GM15510 (cell line): ENCODE results near the gene CTRB2.

ENCODE experiments used
- POLR2A ChIP-seq: IDR thresholded peaks from 3 replicates; pipeline ENCODE4 v1.6.1; 2011; ENCODE audit warnings: borderline replicate concordance; ENCODE audit not compliant: insufficient read length; ENCODE audit errors: extremely low read depth

The CTRB2 gene

DNA sequence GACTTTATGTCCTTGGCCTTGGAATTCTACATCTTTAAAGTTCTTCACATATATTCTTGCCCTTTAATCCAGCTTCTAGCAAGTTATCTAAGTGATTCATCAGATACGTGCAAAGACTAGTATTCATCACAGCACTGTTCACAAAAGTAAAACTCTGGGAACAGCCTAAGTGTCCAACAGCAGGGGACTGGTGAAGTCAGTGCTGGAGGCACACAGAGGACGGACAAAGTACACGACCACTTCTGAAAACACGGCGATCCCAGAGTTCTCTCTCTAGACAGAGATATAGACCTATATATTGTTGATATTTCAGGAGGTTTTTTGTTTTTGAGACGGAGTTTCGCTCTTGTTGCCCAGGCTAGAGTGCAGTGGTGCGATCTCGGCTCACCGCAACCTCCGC is 24.6 kb upstream of the CTRB2 start:
- no peak for TF ChIP-seq POLR2A

DNA sequence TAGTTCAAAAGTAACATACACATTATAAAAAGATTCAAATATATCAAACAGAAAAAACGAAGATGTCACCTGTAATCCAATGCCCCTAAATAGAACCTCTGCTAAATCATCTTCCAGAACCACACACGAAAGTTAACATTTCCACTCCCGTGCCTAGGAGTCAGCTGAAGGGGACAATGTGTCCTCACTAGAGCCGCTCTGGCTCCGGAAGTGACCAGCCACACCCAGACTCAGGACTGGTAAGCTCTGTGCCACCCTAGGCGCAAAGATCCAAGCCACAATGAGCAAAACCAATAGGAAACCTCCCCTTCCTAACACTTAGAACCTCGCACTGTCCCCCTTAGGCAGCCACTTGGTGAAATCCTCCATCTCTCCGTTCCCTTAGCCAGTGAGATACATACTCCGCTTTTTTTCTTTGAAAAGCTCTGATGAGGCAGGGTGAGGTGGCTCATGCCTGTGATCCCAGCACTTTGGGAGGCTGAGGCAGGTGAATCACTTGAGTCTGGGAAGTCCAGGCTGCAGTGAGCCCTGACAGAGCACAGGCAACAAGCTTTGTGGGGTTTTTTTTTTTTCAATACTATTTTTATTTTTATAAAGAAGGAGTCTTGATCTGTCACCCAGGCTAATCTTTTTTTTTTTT is 23.6 kb upstream of the CTRB2 start:
- TF ChIP-seq POLR2A = no peak

DNA sequence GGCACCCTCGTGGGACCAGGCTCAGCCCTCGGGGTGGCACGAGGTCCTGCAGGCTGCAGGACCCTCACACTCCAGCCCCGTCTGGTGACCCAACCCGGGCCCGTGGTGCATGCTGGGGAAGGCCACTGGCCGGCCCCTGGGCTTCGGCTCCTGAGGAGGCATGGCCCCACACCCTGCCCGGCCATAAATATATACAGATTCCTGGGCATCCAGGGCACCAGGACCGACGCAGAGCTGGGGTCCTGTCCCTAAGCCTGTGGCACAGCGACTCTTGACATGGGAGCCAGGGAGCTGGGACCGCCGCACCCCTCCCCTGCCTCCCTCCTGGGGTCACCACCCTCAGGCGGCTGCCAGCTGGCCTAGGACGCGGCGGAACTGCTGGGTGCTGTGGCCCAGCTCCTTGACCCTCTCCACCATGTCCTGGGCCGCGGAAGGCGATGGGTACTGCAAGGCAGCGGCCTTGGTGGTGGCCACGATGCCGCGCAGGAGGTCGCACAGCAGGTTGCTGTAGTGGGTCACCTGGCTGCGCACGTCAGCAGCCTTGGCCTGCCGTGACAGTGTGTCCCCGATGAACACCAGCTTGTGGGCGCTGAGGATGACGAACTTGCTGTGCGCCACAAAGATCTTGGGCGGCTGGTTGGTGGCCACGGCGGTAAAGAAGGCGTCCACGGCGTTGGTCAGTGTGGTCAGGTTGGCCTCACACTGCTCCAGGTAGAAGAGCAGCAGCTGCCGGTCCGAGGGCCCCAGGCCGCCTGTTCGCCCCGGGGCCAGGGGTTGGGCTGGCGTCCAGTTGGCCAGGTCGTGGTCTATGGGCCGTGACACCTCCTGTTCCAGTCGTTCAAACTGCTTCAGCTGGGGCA is 22.4 kb upstream of the CTRB2 start:
- no peak for TF ChIP-seq POLR2A

DNA sequence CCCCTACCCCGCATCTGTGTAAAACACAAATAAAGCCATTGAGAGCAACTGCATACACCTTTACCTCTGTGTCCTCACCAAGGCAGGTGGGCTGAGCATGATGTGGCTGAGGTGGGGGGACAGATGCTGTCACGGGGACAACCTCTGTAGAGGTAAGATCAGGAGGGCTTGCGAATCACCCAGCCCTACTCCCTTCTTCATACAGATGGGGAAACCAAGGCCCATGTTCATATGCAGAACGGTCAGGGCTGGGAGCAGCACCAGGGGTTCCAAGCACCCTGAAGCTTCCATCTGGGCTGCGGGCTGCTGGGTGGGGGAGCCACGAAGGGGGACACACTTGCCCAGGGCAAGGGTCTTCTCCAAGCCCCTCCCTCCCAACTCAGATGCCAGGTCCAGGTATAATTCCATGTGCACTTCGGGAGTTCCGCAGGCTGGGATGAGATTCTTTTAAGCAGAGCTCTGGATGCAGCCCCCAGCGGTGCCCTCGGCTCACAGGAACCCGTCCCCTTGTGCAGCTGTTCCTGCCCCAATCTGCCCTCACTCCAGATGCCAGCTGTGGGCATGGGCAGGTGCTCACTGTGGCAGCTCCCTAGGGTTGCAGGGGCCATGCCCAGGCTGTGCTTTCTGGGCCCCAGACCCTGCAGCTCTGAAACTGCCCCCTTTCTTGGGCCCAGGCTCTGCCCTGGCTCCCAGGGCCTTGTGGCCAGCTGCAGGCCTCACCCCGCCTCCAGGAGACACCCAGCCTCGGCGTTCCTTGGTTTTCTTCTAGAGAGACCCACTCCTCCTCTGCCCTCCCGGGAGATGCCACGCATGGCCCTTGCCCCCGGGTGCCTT is 21.4 kb upstream of the CTRB2 start:
- no peak for TF ChIP-seq POLR2A

DNA sequence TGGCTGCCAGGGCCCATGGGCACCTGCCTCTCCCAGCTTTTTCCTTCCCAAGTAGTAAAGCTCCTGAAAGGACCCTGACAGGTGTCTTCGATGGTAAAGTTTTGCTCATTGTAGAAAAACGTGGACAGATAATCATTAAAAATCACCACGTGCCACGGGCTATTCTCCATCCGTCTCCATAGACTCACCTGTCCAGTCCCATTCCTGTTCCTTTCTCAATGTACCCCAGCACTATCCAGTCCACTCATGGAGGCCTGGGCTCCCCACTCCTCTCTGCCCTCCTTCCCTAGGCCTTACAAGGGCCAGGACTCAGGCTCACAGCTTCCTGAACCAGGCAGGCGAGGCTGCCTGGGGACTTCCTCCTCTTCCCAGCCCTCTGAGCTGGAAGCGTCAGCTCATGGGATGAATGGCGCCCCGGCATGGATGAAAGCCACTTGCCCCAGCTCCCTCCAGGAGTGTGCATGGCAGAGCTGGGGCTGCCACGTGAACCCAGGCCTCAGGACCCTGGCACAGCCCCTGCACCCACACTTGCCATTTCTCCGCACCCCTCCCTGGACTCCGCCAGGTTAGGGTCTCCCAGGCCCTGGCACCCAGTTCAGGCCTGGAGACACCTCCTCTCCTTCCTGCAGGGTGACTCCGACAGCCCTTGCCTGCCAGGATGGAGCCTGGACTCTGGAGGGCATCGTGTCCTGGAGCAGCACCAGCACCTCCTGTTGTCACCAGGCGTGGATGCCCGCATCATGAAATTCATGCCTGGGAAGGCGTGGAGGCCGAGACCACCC is 20.6 kb upstream of the CTRB2 start:
- TF ChIP-seq POLR2A = no peak

DNA sequence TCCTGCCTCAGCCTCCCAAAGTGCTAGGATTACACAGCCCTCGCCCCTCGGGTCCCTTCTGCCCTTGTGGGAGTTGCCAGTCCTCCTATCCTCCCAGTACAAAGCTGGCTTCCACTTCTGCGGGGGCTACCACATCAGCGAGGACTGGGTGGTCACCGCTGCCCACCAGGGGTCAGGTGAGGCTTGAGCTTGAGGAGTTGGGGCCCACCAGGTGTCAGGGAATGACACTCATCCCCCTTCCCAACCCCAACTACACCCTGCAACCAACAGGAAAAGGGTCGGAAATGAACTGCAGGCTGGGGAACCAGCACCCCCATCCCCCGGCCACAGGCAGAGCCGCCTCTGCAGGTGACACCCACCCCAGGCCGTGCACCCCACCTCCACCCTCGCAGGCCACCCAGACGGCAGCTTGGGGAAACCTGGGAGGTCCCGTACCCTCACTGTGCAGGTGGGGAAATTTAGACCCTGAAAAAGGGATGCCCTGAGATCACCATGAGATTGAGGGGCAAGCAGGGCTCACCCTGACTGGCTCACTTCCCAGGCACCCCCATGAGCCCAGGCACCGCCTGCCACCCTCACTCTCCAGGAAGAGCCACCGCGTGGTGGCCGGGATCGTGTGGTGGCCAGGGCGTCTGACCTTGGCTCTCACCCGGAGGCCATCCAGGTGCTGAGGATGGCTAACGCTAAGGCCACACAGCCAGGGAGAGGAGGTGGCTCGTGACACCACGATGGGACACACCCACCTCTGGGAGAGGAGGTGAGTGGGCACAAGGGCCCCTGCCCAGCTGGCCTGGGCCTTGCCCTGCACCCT is 19.8 kb upstream of the CTRB2 start:
- no peak for TF ChIP-seq POLR2A

DNA sequence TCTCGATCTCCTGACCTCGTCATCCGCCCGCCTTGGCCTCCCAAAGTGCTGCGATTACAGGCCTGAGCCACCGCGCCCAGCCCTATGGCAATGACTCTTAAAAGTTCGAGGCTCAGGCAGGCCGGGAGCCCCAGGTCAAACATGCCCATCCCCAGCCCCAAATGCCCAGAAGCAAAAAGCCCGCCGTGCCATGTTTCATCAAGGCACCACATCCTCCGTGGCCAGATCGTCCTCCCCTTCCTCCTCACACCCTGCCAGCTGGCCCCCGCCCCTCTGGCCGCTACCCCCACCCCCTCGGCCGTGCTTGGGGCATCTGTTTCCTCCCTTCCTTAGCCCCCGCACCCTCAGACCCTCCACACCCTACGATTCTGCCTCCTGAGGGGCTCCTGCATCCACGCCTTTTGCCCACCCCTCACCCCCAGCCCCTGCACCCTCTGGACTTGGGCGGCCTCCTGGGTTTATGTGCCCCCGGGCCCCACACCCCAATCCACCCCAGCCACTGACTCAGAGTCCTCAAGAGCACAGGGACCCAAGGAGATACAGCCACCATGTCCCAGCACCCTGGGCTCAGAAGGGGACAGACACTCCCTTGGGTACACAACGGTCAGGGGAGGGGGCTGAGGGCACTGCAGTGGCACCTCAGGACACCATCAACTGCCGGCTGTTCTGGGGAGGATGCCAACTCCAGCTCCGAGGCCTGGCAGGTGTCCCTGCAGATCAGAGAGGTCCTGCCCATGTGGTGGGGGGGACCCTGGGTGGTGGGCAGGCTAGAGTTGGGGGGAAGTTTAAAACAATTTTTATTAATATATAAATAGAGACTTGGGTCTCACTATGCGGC is 18.9 kb upstream of the CTRB2 start:
- no peak for TF ChIP-seq POLR2A

DNA sequence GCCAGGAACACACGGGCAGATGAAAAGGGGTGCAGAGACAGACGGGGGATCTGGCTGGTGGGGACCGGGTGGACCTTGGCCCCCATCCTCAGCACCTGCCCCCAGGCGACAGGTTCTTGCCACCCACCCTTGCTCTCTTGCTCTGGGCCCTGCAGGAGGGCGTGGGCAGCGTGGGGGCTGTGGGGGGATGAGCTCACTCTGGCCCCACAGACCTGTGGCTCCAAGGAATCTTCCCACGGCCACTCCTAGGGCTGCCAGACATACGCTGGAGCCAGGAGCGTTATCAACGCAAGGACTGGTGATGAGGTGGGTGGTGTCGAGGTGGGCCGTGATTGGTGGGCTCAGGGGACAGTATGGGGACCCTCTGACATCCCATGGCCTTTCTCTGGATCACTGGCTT is 18.1 kb upstream of the CTRB2 start:
- no peak for TF ChIP-seq POLR2A

DNA sequence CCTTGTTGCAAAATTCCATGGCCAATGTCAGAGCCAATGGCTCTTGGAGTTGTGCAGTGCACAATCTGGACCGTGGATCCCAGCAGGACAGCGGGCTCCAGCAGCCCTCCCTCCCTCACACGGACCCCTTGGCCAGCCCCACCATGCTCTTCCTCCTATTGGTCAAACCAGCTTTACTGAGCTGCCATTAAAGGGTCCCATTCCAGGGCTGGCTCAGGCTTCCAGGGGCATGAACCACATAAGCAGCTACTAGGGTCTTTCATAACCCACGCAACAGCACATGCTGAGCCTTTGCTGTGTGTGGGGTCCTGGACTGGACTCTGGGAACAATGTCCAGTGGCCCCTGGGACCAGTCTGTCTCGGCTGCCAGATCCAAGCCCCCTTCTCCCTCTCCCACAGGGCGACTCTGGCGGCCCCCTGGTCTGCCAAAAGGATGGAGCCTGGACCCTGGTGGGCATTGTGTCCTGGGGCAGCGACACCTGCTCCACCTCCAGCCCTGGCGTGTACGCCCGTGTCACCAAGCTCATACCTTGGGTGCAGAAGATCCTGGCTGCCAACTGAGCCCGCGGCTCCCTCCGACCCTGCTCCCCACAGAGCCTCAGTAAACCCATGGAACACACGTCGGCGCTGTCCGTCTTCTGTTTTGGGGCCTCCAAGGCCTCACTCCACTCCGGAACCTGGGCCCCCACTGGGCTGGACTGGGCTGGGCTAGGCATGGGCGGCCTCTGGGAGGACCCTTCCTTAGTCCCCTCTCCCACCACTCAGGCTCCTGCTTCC is 17.5 kb upstream of the CTRB2 start:
- no peak for TF ChIP-seq POLR2A

DNA sequence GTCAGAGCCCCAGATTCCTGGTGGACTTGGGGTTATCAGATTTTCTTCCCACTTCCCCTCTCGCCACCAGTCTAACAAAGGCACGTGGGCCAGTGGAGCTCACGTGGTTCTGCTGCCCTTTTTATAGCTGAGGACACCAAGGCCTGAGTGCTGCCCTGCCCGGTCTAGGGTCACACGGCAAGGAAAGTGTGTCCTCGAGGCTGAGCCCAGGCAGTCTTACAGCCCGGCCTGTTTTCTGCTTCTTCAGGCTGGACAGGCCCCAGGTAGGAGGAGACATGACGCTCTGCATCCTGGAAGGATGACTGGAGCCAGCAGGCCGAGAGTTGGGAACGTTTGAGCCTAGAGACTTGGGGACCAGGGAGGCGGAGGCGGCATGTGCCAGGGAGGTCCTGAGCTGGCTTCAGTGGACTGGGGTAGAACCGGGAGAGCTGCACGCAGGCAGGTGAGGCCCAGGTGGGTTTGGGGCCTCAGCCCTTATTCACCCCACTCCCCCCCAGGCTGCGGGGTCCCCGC is 15.4 kb upstream of the CTRB2 start:
- TF ChIP-seq POLR2A = no peak

DNA sequence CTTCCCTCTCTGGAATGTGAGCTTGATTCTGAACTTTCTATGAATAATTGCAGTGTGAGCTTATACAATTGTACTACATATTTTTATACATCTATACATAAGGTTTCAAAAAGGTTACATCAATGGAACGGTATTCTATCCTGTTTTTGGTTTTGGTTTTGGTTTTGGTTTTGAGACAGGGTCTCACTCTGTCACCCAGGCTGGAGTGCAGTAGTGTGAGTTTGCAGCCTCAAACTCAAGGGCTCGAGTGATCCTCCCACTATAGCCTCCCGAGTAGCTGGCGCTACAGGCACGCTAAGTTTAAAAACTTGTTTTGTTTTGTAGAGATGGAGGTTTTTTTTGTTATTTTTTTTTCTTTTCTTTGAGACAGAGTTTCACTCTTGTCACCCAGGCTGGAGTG is 12.9 kb upstream of the CTRB2 start:
- TF ChIP-seq POLR2A = no peak

DNA sequence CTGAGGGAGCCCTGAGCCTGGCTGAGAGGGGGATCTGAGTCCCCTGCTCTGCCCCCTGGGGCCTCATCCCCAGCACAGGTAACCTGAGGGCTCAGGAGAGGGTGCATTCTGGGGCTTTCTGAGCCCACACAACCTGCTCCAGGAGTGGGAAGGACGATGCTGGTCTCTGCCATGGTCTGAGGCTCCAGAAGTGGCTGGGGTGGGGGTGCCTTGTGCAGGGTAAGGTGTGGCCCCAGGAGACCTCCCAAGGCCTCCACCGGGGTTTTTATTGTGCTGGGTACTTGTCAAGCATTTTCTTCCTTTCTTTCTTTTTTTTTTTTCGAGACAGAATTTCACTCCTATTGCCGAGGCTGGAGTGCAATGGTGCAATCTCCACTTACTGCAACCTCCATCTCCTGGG is 12.1 kb upstream of the CTRB2 start:
- no peak for TF ChIP-seq POLR2A
